Spleen (tissue), 11 donors: Measurements from ENCODE around the gene PDE4D. TPM values are rescaled to one million over a fixed set of nuclear protein-coding genes. Genes with fewer than 3 reads are reported as not detected.

Experiments
- DNase-seq: peaks from one replicate; pipeline ENCODE4 v3.0.0-alpha.2; 2020
- H3K27ac ChIP-seq, 8 donors: fragments of 200-600 bp; sonication (generic) in 7 of 8; 1 replicate in 4 of 8; 2 replicates in 4 of 8; pipeline versions ENCODE4 v1.5.0 to v1.8.0; 2016 to 2021; ENCODE audit warnings: inconsistent platforms in 4 of 8, mild to moderate bottlenecking in 4 of 8, moderate library complexity in 1 of 8
- H3K27me3 ChIP-seq, 7 donors: fragments of 200-600 bp; sonication (generic) in 6 of 7; replicated peaks in 1 of 7; 1 replicate in 4 of 7; 2 replicates in 3 of 7; pipeline versions ENCODE4 v1.5.0 to v1.8.0; 2016 to 2021; ENCODE audit warnings: inconsistent platforms in 3 of 7, mild to moderate bottlenecking in 1 of 7
- H3K36me3 ChIP-seq, 6 donors: fragments of 200-600 bp; sonication (generic) in 5 of 6; 1 replicate in 4 of 6; 2 replicates in 2 of 6; pipeline versions ENCODE4 v1.5.0 to v1.8.0; 2016 to 2021; ENCODE audit warnings: inconsistent platforms in 2 of 6
- H3K4me1 ChIP-seq, 6 donors: fragments of 200-600 bp; sonication (generic) in 5 of 6; 1 replicate in 3 of 6; 2 replicates in 3 of 6; pipeline versions ENCODE4 v1.5.0 to v1.8.0; 2016 to 2021; ENCODE audit warnings: inconsistent platforms in 3 of 6
- H3K4me3 ChIP-seq, 8 donors: fragments of 200-600 bp; sonication (generic) in 7 of 8; 1 replicate in 4 of 8; 2 replicates in 4 of 8; pipeline versions ENCODE4 v1.5.0 to v1.8.0; 2016 to 2021; ENCODE audit warnings: inconsistent platforms in 4 of 8, mild to moderate bottlenecking in 4 of 8, moderate library complexity in 2 of 8
- H3K9me3 ChIP-seq, 8 donors: fragments of 200-600 bp; sonication (generic) in 7 of 8; 1 replicate in 4 of 8; 2 replicates in 4 of 8; pipeline versions ENCODE4 v1.5.0 to v1.8.0; 2016 to 2021; ENCODE audit warnings: inconsistent platforms in 4 of 8
- POLR2A ChIP-seq, 3 donors: fragments of 450-650 bp; IDR thresholded peaks; one replicate each; pipeline ENCODE4 v1.5.1; 2017; ENCODE audit warnings: antibody characterized with exemption in 3 of 3, mild to moderate bottlenecking in 1 of 3
- POLR2AphosphoS5 ChIP-seq, 3 donors: sonication (generic); formaldehyde crosslinking; IDR thresholded peaks; one replicate each; pipeline ENCODE4 v1.5.1; 2017; ENCODE audit warnings: antibody characterized with exemption in 3 of 3
- WGBS, 5 donors: extraction: QIAGEN DNeasy Blood & Tissue Kit in 3 of 5; methylation state at CpG; one replicate each; pipeline versions ENCODE4 v1.1.5 to v1.1.7; 2013 to 2018; 5-methylcytosine and 5-hydroxymethylcytosine counted together
- intact Hi-C: fragments of 100-400 bp; cut with DNase I; formaldehyde crosslinking; loops from one replicate; pipeline ENCODE4 v1.15.0; 2023; ENCODE audit warnings: low total_unique reads
- polyA plus RNA-seq, 3 donors: library from polyadenylated mRNA; stranded (reverse); fragments of 200-250 nt; gene quantifications; one replicate each; pipeline ENCODE4 v1.2.1, GENCODE V29; 2013
- total RNA-seq, 7 donors: library from RNA; depleted of rRNA in 3 of 7; stranded (reverse); fragments of >200 nt in 3 of 7; fragmentation: NEBNext Ultra II Directional in 4 of 7; extraction: Animal tissue kit (Norgen Biotek cat#: 25700) in 4 of 7; gene quantifications; one replicate each; pipeline versions ENCODE4 v1.1.0 to v1.2.1, GENCODE V29; 2016 to 2021
- TF ChIP-seq, protein P1 (sequence below), 11 experiments: fragments of 200-600 bp in 7 of 11; fragments of 450-650 bp in 4 of 11; sonication (generic) in 4 of 11; IDR thresholded peaks in 8 of 11; conservative IDR thresholded peaks in 3 of 11; 1 replicate in 7 of 11; 2 replicates in 4 of 11; pipeline versions ENCODE4 v1.4.0 to v1.8.0; 2016 to 2021; ENCODE audit warnings: antibody characterized with exemption in 11 of 11, inconsistent platforms in 4 of 11, mild to moderate bottlenecking in 1 of 11
- donor health status: healthy with polysubstance abuse.
- donor health status: DM: no; HTN: no; CAD: no; lungs with moderate emphysema.
- donor health status: DM: no; HTN: no; CAD: no.
- donor health status: Bipolar disorder and iron deficiency.
- donor health status: healthy.
- donor health status: DM: no; HTN: no; CAD: no.
- donor health status: DM: yes; HTN: yes; CAD: no.

Gene PDE4D
- total and polyA plus RNA-seq, 10 donors: 0.88 to 51.8 (median 18.2) TPM

DNA sequence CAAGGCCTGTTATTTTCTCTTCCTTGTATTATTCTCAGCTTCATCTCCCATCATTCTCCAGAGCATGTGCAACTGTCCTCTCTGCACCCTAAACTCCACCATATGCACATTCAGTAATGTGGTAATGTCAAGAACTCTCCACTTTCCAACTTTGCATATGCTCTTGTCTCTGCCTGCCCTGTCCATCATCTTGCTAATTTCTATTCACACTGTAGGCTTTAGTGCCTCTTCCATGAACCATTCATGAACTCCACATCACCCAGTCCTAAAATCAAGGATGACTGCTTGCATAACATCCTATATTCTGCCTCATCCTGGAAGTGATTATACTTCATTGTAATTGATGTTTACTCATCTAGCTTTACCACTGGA is 354.8 kb downstream of the PDE4D start:
- intact Hi-C loops: no loop called here
- H3K9me3 ChIP-seq: no peaks in the 10 kb centered on the region
- no peak overlapping the region for H3K4me3 ChIP-seq
- no peak for DNase-seq
- H3K36me3 ChIP-seq: no peaks in the 10 kb centered on the region
- no peak overlapping the region for H3K27ac ChIP-seq
- TF ChIP-seq, protein P1, sequence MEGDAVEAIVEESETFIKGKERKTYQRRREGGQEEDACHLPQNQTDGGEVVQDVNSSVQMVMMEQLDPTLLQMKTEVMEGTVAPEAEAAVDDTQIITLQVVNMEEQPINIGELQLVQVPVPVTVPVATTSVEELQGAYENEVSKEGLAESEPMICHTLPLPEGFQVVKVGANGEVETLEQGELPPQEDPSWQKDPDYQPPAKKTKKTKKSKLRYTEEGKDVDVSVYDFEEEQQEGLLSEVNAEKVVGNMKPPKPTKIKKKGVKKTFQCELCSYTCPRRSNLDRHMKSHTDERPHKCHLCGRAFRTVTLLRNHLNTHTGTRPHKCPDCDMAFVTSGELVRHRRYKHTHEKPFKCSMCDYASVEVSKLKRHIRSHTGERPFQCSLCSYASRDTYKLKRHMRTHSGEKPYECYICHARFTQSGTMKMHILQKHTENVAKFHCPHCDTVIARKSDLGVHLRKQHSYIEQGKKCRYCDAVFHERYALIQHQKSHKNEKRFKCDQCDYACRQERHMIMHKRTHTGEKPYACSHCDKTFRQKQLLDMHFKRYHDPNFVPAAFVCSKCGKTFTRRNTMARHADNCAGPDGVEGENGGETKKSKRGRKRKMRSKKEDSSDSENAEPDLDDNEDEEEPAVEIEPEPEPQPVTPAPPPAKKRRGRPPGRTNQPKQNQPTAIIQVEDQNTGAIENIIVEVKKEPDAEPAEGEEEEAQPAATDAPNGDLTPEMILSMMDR (IDR thresholded peaks at IDR 0.05 in 8 of 11, conservative IDR thresholded peaks at IDR 0.05 in 3 of 11): no peak
- no peak for TF ChIP-seq POLR2A (IDR thresholded peaks at IDR 0.05)
- TF ChIP-seq POLR2AphosphoS5 (IDR thresholded peaks at IDR 0.05): no peak
- no peaks in the 10 kb centered on the region for H3K27me3 ChIP-seq
- no peaks in the 10 kb centered on the region for H3K4me1 ChIP-seq

DNA sequence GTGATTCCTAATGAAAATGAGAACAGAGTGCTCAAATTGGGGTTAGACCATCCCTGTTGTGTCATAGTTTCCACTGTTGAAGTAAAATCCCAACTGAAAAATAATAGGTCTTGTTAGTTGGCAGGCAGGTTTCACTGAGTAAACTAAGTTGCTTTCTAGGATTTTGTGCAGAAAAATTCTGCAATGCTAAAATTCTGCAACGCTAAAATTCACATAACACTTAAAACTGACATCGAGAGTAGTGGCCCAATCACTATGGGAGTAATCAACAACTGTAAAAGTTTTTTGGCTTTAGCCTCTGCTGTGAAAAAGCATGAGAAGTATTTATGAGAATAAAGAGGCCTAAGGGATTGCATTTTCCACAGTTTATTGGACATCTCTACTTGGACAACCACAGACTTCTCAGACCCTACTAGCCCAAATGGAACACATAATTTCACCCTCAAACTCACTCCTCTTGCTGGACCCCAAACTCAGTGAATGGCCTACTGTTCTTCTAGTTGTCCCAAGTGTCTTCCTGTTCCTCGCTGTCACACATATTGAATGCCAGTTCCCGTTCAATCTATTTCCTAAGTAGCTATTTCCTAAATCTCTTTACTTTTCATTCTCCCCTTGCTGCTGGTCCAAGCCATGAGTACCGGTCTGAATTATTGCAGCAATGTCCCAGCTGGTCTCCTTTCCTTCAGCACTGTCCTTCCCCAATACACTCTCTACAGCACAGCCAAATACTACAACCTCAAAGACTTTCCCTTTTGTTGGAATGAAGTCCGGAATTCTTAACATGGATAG is 355.4 kb downstream of the PDE4D start:
- intact Hi-C loops: no loop called here
- TF ChIP-seq POLR2AphosphoS5 (IDR thresholded peaks at IDR 0.05) (no peak), POLR2A (IDR thresholded peaks at IDR 0.05) (no peak)
- TF ChIP-seq, protein P1 (IDR thresholded peaks at IDR 0.05 in 8 of 11, conservative IDR thresholded peaks at IDR 0.05 in 3 of 11): no peak

DNA sequence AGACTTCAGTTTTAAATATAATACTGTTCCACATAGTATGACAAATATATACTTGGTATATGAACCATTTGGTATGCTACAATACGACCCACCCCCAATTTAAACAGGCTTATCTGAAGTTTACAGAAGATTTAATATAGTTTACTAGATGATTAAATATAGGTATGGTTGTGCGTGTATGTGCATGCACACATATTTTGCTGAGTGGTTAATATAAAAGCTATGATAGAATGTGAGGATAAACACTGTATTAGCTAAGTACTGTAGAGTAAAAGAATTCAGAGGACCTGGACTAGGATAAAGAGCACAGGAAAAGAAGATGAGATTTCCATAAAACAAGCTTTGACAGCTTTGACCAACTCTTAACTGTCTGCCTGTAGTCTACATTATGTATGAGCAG is 356.7 kb downstream of the PDE4D start:
- TF ChIP-seq POLR2A (IDR thresholded peaks at IDR 0.05) (no peak), POLR2AphosphoS5 (IDR thresholded peaks at IDR 0.05) (no peak)
- TF ChIP-seq, protein P1 (IDR thresholded peaks at IDR 0.05 in 8 of 11, conservative IDR thresholded peaks at IDR 0.05 in 3 of 11): no peak
- Histone ChIP-seq H3K27me3 (no peaks in the 10 kb centered on the region), H3K27ac (no peak overlapping the region), H3K9me3 (no peaks in the 10 kb centered on the region), H3K4me1 (no peaks in the 10 kb centered on the region), H3K4me3 (no peak overlapping the region), H3K36me3 (no peaks in the 10 kb centered on the region)
- intact Hi-C loops: no loop called here
- DNase-seq: no peak
- 90 to 94% (median 92%) methylated on average over 2 of the region's 2 CpGs for WGBS, 5 donors

More for the DNA sequence above, 355.4 kb downstream of the PDE4D start:
- Histone ChIP-seq H3K4me1 (no peaks in the 10 kb centered on the region), H3K27me3 (no peaks in the 10 kb centered on the region), H3K36me3 (no peaks in the 10 kb centered on the region), H3K9me3 (no peaks in the 10 kb centered on the region), H3K27ac (no peak overlapping the region), H3K4me3 (no peak overlapping the region)
- 65 to 74% (median 70%) methylated on average over 6 of the region's 6 CpGs for WGBS, 5 donors
- no peak for DNase-seq

DNA sequence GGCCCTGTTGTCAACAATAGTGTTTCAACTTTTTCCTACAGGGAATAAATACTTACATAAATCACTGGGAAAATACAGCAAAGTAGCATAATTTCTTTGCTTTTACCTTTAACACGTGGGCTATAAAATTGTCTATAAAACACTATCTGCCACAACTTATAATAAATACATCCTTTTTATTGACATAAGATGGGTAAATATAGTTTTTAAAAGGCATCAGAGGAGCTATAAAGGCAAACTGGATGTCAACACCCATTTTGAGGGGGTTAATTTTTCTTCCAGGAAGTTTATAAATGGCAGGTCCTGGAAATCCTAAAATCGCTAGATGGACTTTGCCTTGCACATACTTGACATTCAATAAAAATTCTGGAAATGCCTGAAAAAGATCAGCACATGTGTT is 358.0 kb downstream of the PDE4D start:
- no peak overlapping the region for H3K4me3 ChIP-seq
- DNase-seq: no peak
- no peak overlapping the region for H3K27ac ChIP-seq
- no peaks in the 10 kb centered on the region for H3K4me1 ChIP-seq
- WGBS, 5 donors: 89 to 93% (median 92%) methylated on average over 2 of the region's 2 CpGs
- intact Hi-C loops: no loop called here
- TF ChIP-seq POLR2A (IDR thresholded peaks at IDR 0.05) (no peak), POLR2AphosphoS5 (IDR thresholded peaks at IDR 0.05) (no peak)
- TF ChIP-seq, protein P1 (IDR thresholded peaks at IDR 0.05 in 8 of 11, conservative IDR thresholded peaks at IDR 0.05 in 3 of 11): no peak
- no peaks in the 10 kb centered on the region for H3K27me3 ChIP-seq
- H3K9me3 ChIP-seq: no peaks in the 10 kb centered on the region
- no peaks in the 10 kb centered on the region for H3K36me3 ChIP-seq
